AG08395 (cell line): Measurements from ENCODE around the gene CEBPZOS.
A peak's percentile ranks its signal among the peaks of the same experiment; 100 is the strongest.

Experiments
- DNase-seq: peaks from one replicate; pipeline ENCODE4 v3.0.0; 2012; ENCODE audit warnings: mixed read lengths, low spot score

Gene CEBPZOS

GRCh38 chr2:37196320-37197195 lies at the start of gene CEBPZOS:
TSS of gene CEBPZOS (plus strand) at chr2:37196496. CDS start at chr2:37199705, 3,209 bp downstream.
- peak; percentile 88 for DNase-seq

- DNase-seq: no peak
These were observed 48.0 kb upstream of the CEBPZOS start for GRCh38 chr2:37148325-37148724.

GRCh38 chr2:37149626-37150322 lies 46.5 kb upstream of the CEBPZOS start:
- DNase-seq: no peak

GRCh38 chr2:37153224-37153623 lies 43.1 kb upstream of the CEBPZOS start:
- no peak for DNase-seq

- no peak for DNase-seq
These were observed 41.5 kb upstream of the CEBPZOS start for GRCh38 chr2:37154785-37155184.

- peak; percentile 61 for DNase-seq
These were observed 40.0 kb upstream of the CEBPZOS start for GRCh38 chr2:37156071-37156856.

GRCh38 chr2:37156857-37157714 lies 39.2 kb upstream of the CEBPZOS start, which contains the start of gene EIF2AK2:
TSS of gene EIF2AK2 (minus strand) at chr2:37156980. CDS start at chr2:37147806, 9,174 bp downstream.
- DNase-seq: peak; percentile 98

- DNase-seq: no peak
These were observed 31.5 kb upstream of the CEBPZOS start for GRCh38 chr2:37164757-37165156.

GRCh38 chr2:37167636-37168180 lies 28.6 kb upstream of the CEBPZOS start:
- DNase-seq: no peak

- DNase-seq: peak; percentile 71
These were observed 27.9 kb upstream of the CEBPZOS start for GRCh38 chr2:37168217-37168981.

GRCh38 chr2:37171624-37171950 lies 24.7 kb upstream of the CEBPZOS start:
- no peak for DNase-seq

- DNase-seq: no peak
These were observed 22.6 kb upstream of the CEBPZOS start for GRCh38 chr2:37173741-37174140.

- DNase-seq: no peak
These were observed 16.2 kb upstream of the CEBPZOS start for GRCh38 chr2:37180006-37180639.

- no peak for DNase-seq
These were observed 15.7 kb upstream of the CEBPZOS start for GRCh38 chr2:37180640-37181039.

- DNase-seq: no peak
These were observed 14.3 kb upstream of the CEBPZOS start for GRCh38 chr2:37181726-37182684.

- DNase-seq: no peak
These were observed 7.7 kb upstream of the CEBPZOS start, which contains the start of gene SULT6B1 for GRCh38 chr2:37188570-37188969. TSS of gene SULT6B1 (minus strand) at chr2:37188670. CDS start at chr2:37188640, 30 bp downstream.

- DNase-seq: peak; percentile 82
These were observed 6.7 kb upstream of the CEBPZOS start for GRCh38 chr2:37189452-37190153.

GRCh38 chr2:37190290-37190689 lies 6.0 kb upstream of the CEBPZOS start:
- DNase-seq: no peak
